GM12878 (cell line): Measurements from ENCODE around the gene SLC24A3. TPM values are rescaled to one million over a fixed set of nuclear protein-coding genes. Genes with fewer than 3 reads are reported as not detected.

Source experiments
- ATAC-seq: fragments of 200-7000 bp; cut with Tn5 transposase; 3 replicates; pipeline ENCODE4 v1.9.1; 2020; ENCODE audit warnings: mild to moderate bottlenecking, moderate library complexity
- BruUV-seq: library from RNA; stranded (reverse); fragments of 400-500 nt; replicated peaks from 2 replicates; lab custom pipeline; 2021; lab: Mats Ljungman, UMichigan
- CTCF ChIA-PET: fragments of 300-600 bp; sonication (Branson Sonifier 250); formaldehyde crosslinking; extraction: SDS; loops from one replicate; lab custom pipeline; 2021; ENCODE audit warnings: inconsistent platforms; lab: Yijun Ruan, JAX
- POLR2A ChIA-PET: fragments of 350-600 bp; formaldehyde crosslinking; extraction: SDS; loops from one replicate; lab custom pipeline; 2021; ENCODE audit warnings: inconsistent platforms; lab: Charles Lee
- RAD21 ChIA-PET: fragments of 300-600 bp; sonication (Branson Sonifier 250); formaldehyde crosslinking; loops from one replicate; lab custom pipeline; 2023; ENCODE audit warnings: antibody characterized with exemption; ENCODE audit not compliant: unreplicated experiment; lab: Charles Lee
- SMC1A ChIA-PET: fragments of 300-600 bp; sonication (Branson Sonifier 250); formaldehyde crosslinking; loops from one replicate; lab custom pipeline; 2023; ENCODE audit not compliant: unreplicated experiment, uncharacterized antibody; lab: Charles Lee
- DNase-seq: peaks from one replicate; pipeline ENCODE4 v3.0.0-alpha.2; 2011; ENCODE audit warnings: low read depth, low spot score
- FAIRE-seq: peaks from 3 replicates; lab custom pipeline; 2011; peaks lifted over from hg19 to GRCh38; lab: Jason Lieb, UNC
- H2AFZ ChIP-seq: 2 replicates; pipeline ENCODE4 v1.6.0; 2011; ENCODE audit warnings: low read depth, low read length, control low read depth; ENCODE audit not compliant: control insufficient read depth
- H3K27ac ChIP-seq: 2 replicates; pipeline ENCODE4 v1.5.1; 2011; ENCODE audit warnings: control low read depth; ENCODE audit not compliant: control insufficient read depth, insufficient read depth
- H3K27me3 ChIP-seq, 2 experiments: replicated peaks in 1 of 2; 2 replicates each; pipeline versions ENCODE4 v1.6.0 to v1.6.1; 2011; ENCODE audit warnings: low read length in 1 of 2; ENCODE audit not compliant: control insufficient read depth in 2 of 2, insufficient read depth in 2 of 2
- H3K36me3 ChIP-seq, 2 experiments: 2 replicates each; pipeline ENCODE4 v1.5.1; 2011; ENCODE audit warnings: low read length in 1 of 2; ENCODE audit not compliant: control insufficient read depth in 2 of 2, insufficient read depth in 2 of 2
- H3K4me1 ChIP-seq: 2 replicates; pipeline ENCODE4 v1.6.1; 2011; ENCODE audit warnings: mild to moderate bottlenecking, low read length, moderate library complexity, mixed read lengths; ENCODE audit not compliant: control insufficient read depth, insufficient read depth
- H3K4me2 ChIP-seq: 2 replicates; pipeline ENCODE4 v1.6.0; 2011; ENCODE audit warnings: control low read depth; ENCODE audit not compliant: control insufficient read depth, insufficient read depth
- H3K4me3 ChIP-seq: fragments of 200-600 bp; sonication (generic); 2 replicates; pipeline ENCODE4 v1.5.1; 2016
- H3K79me2 ChIP-seq: 2 replicates; pipeline ENCODE4 v1.6.0; 2011; ENCODE audit warnings: low read length; ENCODE audit not compliant: control insufficient read depth, insufficient read depth
- H3K9ac ChIP-seq: 2 replicates; pipeline ENCODE4 v1.8.0; 2011; ENCODE audit warnings: low read length, control low read depth, mixed read lengths; ENCODE audit not compliant: control insufficient read depth, insufficient read depth
- H3K9me3 ChIP-seq: replicated peaks from 3 replicates; pipeline ENCODE4 v1.5.1; 2011; ENCODE audit warnings: mild to moderate bottlenecking, low read length; ENCODE audit not compliant: control insufficient read depth, insufficient read depth
- H4K20me1 ChIP-seq: 2 replicates; pipeline ENCODE4 v1.6.0; 2011; ENCODE audit not compliant: control insufficient read depth, insufficient read depth
- BCL3 ChIP-seq: IDR thresholded peaks from 2 replicates; pipeline ENCODE4 v1.6.1; 2011; ENCODE audit warnings: borderline replicate concordance, low read depth, mild to moderate bottlenecking, moderate library complexity, low read length; ENCODE audit not compliant: insufficient read depth, poor library complexity, severe bottlenecking
- BMI1 ChIP-seq: fragments of 450-650 bp; IDR thresholded peaks from 2 replicates; pipeline ENCODE4 v1.6.1; 2016; ENCODE audit warnings: mild to moderate bottlenecking, moderate library complexity, borderline replicate concordance
- CBX5 ChIP-seq: sonication (generic); IDR thresholded peaks from 2 replicates; pipeline ENCODE4 v1.6.1; 2016; ENCODE audit warnings: low read depth, moderate library complexity, mild to moderate bottlenecking, inconsistent platforms
- ESRRA ChIP-seq: IDR thresholded peaks from 2 replicates; pipeline ENCODE4 v1.6.1; 2012; ENCODE audit warnings: mild to moderate bottlenecking, low read length, improper control_type of control experiment
- NR2F1 ChIP-seq: fragments of 450-650 bp; conservative IDR thresholded peaks from 2 replicates; pipeline ENCODE4 v1.6.1; 2017; ENCODE audit warnings: mild to moderate bottlenecking
- PAX8 ChIP-seq: fragments of 450-650 bp; IDR thresholded peaks from 2 replicates; pipeline ENCODE4 v1.6.1; 2017; ENCODE audit warnings: mild to moderate bottlenecking, moderate library complexity
- RFX5 ChIP-seq: IDR thresholded peaks from 2 replicates; pipeline ENCODE4 v1.6.1; 2011; ENCODE audit warnings: low read depth, low read length, improper control_type of control experiment
- SIX5 ChIP-seq: IDR thresholded peaks from 2 replicates; pipeline ENCODE4 v1.6.1; 2011; ENCODE audit warnings: mild to moderate bottlenecking, low read depth, low read length, moderate library complexity; ENCODE audit not compliant: severe bottlenecking
- SUZ12 ChIP-seq: fragments of 200-600 bp; sonication (generic); IDR thresholded peaks from one replicate; pipeline ENCODE4 v1.6.1; 2018; ENCODE audit warnings: antibody characterized with exemption, mild to moderate bottlenecking; ENCODE audit not compliant: unreplicated experiment
- TCF3 ChIP-seq: IDR thresholded peaks from 2 replicates; pipeline ENCODE4 v1.6.1; 2012; ENCODE audit warnings: low read depth, mild to moderate bottlenecking, low read length, borderline replicate concordance; ENCODE audit not compliant: insufficient read depth
- YY1 ChIP-seq: IDR thresholded peaks from 2 replicates; pipeline ENCODE4 v1.6.1; 2011; ENCODE audit warnings: low read depth, mild to moderate bottlenecking, low read length
- WGBS: methylation state at CpG from one replicate; pipeline ENCODE4 v1.1.6; 2016; ENCODE audit warnings: low lambda C conversion rate; ENCODE audit not compliant: insufficient replicate concordance, insufficient coverage; ENCODE audit errors: missing lambda C conversion rate; 5-methylcytosine and 5-hydroxymethylcytosine counted together
- in situ Hi-C: fragments of 300-500 bp; cut with MboI; formaldehyde crosslinking; loops from 9 replicates; pipeline ENCODE4 v1.14.3; 2018; ENCODE audit warnings: mixed read lengths
- intact Hi-C: fragments of 100-400 bp; cut with micrococcal nuclease; formaldehyde crosslinking; loops from one replicate; pipeline ENCODE4 v1.14.2; 2022; ENCODE audit not compliant: unreplicated experiment
- polyA plus RNA-seq, 11 experiments: library from polyadenylated mRNA; depleted of rRNA in 4 of 11; unstranded in 6 of 11; stranded (reverse) in 5 of 11; fragments of >200 nt; fragmentation: Nextera tagmentation in 4 of 11; fragmentation: Illumina TruSeq in 1 of 11; extraction: Ambion mirVana in 4 of 11; extraction: Trizol in 1 of 11; gene quantifications; 1 replicate in 1 of 11; 2 replicates in 10 of 11; pipeline versions ENCODE4 v1.2.1 to v1.2.3, GENCODE V29; 2011 to 2016; ENCODE audit warnings: inconsistent platforms in 2 of 11, missing spikeins in 2 of 11, low read depth in 1 of 11
- total RNA-seq, 4 experiments: library from RNA; depleted of rRNA in 3 of 4; stranded (reverse); fragments of >200 nt in 3 of 4; fragmentation: Illumina TruSeq in 1 of 4; extraction: Trizol in 1 of 4; gene quantifications; 2 replicates each; pipeline versions ENCODE4 v1.2.1 to v1.2.3, GENCODE V29; 2013 to 2021
- TF ChIP-seq, protein P1 (sequence below): IDR thresholded peaks from 2 replicates; pipeline ENCODE4 v1.6.1; 2012; ENCODE audit warnings: improper control_type of control experiment, low read depth, low read length; ENCODE audit not compliant: insufficient replicate concordance

SLC24A3 gene
- total and polyA plus RNA-seq, 10 of the 15 experiments (the other 5 are each of a cell fraction or from before 2014, with no cell fraction given), result 0.04 TPM; not detected in 9

DNA sequence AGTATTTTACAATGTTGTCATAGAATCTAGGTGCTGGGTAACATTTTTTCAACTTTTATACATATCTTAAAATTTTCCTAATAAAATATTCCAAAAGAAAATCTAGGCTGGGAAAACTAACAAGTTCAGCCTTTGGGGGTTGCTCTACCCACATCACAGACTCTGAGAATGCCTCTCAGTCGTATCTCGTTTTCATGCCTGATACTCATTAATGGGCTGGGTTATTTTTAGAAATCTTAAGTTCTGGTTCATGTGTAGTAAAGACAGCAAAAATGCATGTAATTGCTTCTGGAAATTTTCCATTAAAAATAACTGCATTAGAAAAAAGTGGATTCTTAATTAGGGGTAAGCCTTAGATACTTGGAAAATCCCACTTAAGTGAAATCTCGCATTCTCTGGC, 149.3 kb downstream of the SLC24A3 start:
- POLR2A ChIA-PET, result no interaction called here
- H3K27ac ChIP-seq, result no peak overlapping the region
- H3K36me3 ChIP-seq, result no peaks in the 10 kb centered on the region
- DNase-seq (no peak), FAIRE-seq (no peak), ATAC-seq (no peak)
- CTCF ChIA-PET, result no interaction called here
- no TSS peak for BruUV-seq
- in situ Hi-C loops (no loop called here), intact Hi-C loops (no loop called here)
- H2AFZ ChIP-seq, result no peak overlapping the region
- WGBS, result 25% methylated on average over 3 of the region's 3 CpGs
- no peak for TF ChIP-seq SUZ12
- TF ChIP-seq ESRRA, result no peak
- no peak for TF ChIP-seq TCF3
- TF ChIP-seq CBX5, result no peak
- no peak for TF ChIP-seq PAX8
- TF ChIP-seq BCL3, result no peak
- no peak for TF ChIP-seq YY1
- TF ChIP-seq SIX5, result no peak
- TF ChIP-seq RFX5, result no peak
- TF ChIP-seq BMI1, result no peak
- no peak for TF ChIP-seq NR2F1
- TF ChIP-seq, protein P1, sequence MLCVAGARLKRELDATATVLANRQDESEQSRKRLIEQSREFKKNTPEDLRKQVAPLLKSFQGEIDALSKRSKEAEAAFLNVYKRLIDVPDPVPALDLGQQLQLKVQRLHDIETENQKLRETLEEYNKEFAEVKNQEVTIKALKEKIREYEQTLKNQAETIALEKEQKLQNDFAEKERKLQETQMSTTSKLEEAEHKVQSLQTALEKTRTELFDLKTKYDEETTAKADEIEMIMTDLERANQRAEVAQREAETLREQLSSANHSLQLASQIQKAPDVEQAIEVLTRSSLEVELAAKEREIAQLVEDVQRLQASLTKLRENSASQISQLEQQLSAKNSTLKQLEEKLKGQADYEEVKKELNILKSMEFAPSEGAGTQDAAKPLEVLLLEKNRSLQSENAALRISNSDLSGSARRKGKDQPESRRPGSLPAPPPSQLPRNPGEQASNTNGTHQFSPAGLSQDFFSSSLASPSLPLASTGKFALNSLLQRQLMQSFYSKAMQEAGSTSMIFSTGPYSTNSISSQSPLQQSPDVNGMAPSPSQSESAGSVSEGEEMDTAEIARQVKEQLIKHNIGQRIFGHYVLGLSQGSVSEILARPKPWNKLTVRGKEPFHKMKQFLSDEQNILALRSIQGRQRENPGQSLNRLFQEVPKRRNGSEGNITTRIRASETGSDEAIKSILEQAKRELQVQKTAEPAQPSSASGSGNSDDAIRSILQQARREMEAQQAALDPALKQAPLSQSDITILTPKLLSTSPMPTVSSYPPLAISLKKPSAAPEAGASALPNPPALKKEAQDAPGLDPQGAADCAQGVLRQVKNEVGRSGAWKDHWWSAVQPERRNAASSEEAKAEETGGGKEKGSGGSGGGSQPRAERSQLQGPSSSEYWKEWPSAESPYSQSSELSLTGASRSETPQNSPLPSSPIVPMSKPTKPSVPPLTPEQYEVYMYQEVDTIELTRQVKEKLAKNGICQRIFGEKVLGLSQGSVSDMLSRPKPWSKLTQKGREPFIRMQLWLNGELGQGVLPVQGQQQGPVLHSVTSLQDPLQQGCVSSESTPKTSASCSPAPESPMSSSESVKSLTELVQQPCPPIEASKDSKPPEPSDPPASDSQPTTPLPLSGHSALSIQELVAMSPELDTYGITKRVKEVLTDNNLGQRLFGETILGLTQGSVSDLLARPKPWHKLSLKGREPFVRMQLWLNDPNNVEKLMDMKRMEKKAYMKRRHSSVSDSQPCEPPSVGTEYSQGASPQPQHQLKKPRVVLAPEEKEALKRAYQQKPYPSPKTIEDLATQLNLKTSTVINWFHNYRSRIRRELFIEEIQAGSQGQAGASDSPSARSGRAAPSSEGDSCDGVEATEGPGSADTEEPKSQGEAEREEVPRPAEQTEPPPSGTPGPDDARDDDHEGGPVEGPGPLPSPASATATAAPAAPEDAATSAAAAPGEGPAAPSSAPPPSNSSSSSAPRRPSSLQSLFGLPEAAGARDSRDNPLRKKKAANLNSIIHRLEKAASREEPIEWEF, result no peak
- no peak overlapping the region for H3K4me3 ChIP-seq
- H3K79me2 ChIP-seq, result no peaks in the 10 kb centered on the region
- no peak overlapping the region for H3K4me2 ChIP-seq
- SMC1A ChIA-PET, result no interaction called here
- H4K20me1 ChIP-seq, result no peaks in the 10 kb centered on the region
- no peaks in the 10 kb centered on the region for H3K27me3 ChIP-seq
- H3K4me1 ChIP-seq, result no peaks in the 10 kb centered on the region
- no peak overlapping the region for H3K9ac ChIP-seq
- no peaks in the 10 kb centered on the region for H3K9me3 ChIP-seq
- RAD21 ChIA-PET, result no interaction called here
